NOMO-1 treated with dmso at 0.1 percent for 144 hours (cell line): ENCODE results near the gene PHF11.
"Not testable (repeated sequence)": the region's sequence is repeated elsewhere in the genome, so short reads cannot be mapped to it uniquely, and the experiment has no call there.

Experiments
- DNase-seq: peaks from one replicate; lab custom pipeline; 2025; ENCODE audit not compliant: unreplicated experiment; lab: John Stamatoyannopoulos, UW

PHF11 gene

GRCh38 chr13:49543656-49544055 is 47.9 kb downstream of the PHF11 start:
- DNase-seq: no peak

- DNase-seq: no peak
These were observed 49.9 kb downstream of the PHF11 start for GRCh38 chr13:49545661-49546060.

GRCh38 chr13:49546561-49546960 is 50.8 kb downstream of the PHF11 start:
- DNase-seq: no peak

GRCh38 chr13:49549289-49549688 is 53.5 kb downstream of the PHF11 start:
- no peak for DNase-seq

- DNase-seq: no peak
These were observed 55.3 kb downstream of the PHF11 start for GRCh38 chr13:49550942-49551644.

- DNase-seq: no peak
These were observed 58.1 kb downstream of the PHF11 start for GRCh38 chr13:49553888-49554287.

- no peak for DNase-seq
These were observed 58.6 kb downstream of the PHF11 start for GRCh38 chr13:49554387-49554786.

GRCh38 chr13:49559006-49559405 is 63.3 kb downstream of the PHF11 start:
- no peak for DNase-seq

GRCh38 chr13:49560270-49561061 is 64.7 kb downstream of the PHF11 start:
- DNase-seq: no peak

- DNase-seq: no peak
These were observed 65.3 kb downstream of the PHF11 start for GRCh38 chr13:49561062-49561410.

- DNase-seq: no peak
These were observed 67.8 kb downstream of the PHF11 start for GRCh38 chr13:49563516-49563915.

- DNase-seq: not testable (repeated sequence)
These were observed 69.7 kb downstream of the PHF11 start for GRCh38 chr13:49565461-49565860.

GRCh38 chr13:49566461-49566860 is 70.7 kb downstream of the PHF11 start:
- no peak for DNase-seq

- DNase-seq: no peak
These were observed 71.7 kb downstream of the PHF11 start for GRCh38 chr13:49567491-49567890.

GRCh38 chr13:49569993-49570689 is 74.4 kb downstream of the PHF11 start:
- DNase-seq: no peak

GRCh38 chr13:49571299-49572240 is 75.8 kb downstream of the PHF11 start:
- DNase-seq: no peak
